BLaER1 (cell line): ENCODE results near the gene COL4A6.

Source experiments
- H3K27ac ChIP-seq: shearing (Covaris generic); formaldehyde crosslinking; 2 replicates; pipeline ENCODE4 v1.8.1; 2022
- H3K27me3 ChIP-seq: shearing (Covaris generic); formaldehyde crosslinking; 2 replicates; pipeline ENCODE4 v1.8.1; 2022
- H3K36me3 ChIP-seq: shearing (Covaris generic); formaldehyde crosslinking; 2 replicates; pipeline ENCODE4 v1.8.1; 2022
- H3K4me1 ChIP-seq: shearing (Covaris generic); formaldehyde crosslinking; 2 replicates; pipeline ENCODE4 v1.8.1; 2022
- H3K4me2 ChIP-seq: shearing (Covaris generic); formaldehyde crosslinking; 2 replicates; pipeline ENCODE4 v1.8.1; 2022
- H3K4me3 ChIP-seq: shearing (Covaris generic); formaldehyde crosslinking; 2 replicates; pipeline ENCODE4 v1.8.1; 2022
- H3K9ac ChIP-seq: shearing (Covaris generic); formaldehyde crosslinking; 2 replicates; pipeline ENCODE4 v1.8.1; 2022
- H3K9me3 ChIP-seq: shearing (Covaris generic); formaldehyde crosslinking; 2 replicates; pipeline ENCODE4 v1.8.1; 2022
- H4K20me1 ChIP-seq: shearing (Covaris generic); formaldehyde crosslinking; 2 replicates; pipeline ENCODE4 v1.8.1; 2022
- Cebpa-rat ChIP-seq: shearing (Covaris generic); IDR thresholded peaks from 2 replicates; pipeline ENCODE4 v1.8.1; 2022

COL4A6 gene

DNA sequence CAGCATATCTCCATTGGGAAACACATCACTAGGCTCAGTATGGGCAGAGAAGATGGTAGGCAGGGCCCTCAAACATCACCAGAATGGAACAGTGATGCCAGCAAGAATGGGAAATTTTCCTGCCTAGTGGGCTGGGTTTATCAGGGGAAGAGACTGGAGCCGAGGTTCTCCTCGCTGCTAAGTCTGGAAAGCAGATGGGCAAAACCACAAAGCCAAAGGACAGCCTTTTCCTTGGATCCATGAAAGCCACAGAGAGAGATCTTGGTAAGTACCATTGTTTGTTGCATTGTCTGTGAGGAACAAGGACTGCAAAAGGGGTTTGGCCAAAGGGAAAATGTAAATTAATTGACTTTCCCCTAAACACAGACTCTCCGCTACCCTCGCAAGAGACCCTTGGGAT is 266.6 kb downstream of the COL4A6 start:
- H3K4me2 ChIP-seq = no peak overlapping the region

DNA sequence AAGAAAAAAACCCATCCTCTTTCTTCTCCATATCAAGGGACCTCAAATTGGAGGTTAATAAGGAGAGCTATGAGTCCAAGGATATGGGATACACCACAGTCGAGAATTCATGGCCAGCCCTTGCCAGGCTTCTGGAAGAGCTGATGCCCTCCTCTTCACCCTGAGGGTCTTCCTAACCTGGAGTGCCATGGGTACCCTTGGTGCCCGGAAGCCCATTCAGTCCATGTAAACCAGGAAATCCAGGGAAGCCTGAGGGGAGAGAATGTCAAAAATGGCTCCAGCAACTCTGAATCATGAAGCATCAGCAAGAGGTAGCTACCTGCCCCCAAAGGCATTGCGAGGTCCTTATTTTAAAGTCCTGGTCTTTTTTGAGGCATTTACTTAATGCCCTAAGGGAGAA is 268.5 kb downstream of the COL4A6 start:
- no peak for TF ChIP-seq Cebpa-rat

More for the DNA sequence above, 266.6 kb downstream of the COL4A6 start:
- Histone ChIP-seq H3K27ac (no peak overlapping the region), H3K36me3 (no peaks in the 10 kb centered on the region), H3K4me1 (no peaks in the 10 kb centered on the region), H4K20me1 (no peaks in the 10 kb centered on the region), H3K4me3 (no peak overlapping the region), H3K9me3 (no peaks in the 10 kb centered on the region), H3K9ac (no peak overlapping the region), H3K27me3 (peaks cover 92% of the 10 kb centered on the region)
- no peak for TF ChIP-seq Cebpa-rat

DNA sequence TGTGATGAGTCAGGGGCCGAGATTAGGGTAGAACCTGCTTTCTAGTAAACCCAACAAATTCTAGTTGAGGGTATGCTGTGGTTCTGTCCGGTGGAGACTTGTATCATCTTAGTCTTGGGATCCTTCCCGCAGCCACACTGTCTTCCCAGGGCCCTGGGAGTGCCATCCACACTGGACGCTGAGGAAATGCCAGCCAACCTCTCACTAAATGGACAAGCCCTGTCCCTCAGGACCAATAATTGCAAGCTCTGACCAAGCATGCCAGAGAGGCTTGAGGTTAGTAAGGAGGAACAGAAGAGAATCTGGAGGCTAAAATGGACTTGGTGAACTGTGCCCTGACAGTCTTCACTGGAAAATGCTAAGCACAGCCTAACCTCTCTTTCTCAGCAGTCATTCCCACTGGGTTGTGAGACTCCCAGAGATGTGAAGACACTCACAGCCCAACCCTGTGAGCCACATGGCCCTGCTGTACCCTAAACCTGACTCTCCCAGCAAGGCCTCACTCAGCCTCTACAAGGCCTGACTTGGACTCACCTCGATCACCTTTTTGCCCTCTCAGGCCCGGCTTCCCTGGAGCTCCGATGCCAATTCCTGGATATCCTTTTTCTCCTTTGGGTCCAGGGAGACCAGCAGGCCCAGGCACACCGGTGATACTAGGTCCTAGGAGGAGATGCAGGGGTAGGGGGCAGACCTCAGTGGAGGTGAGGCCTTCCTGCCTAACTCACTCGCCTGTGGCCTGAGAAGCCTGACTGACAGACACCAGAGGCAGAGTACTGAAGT is 269.1 kb downstream of the COL4A6 start:
- H3K27me3 ChIP-seq = peaks cover 86% of the 10 kb centered on the region
- H3K36me3 ChIP-seq = no peaks in the 10 kb centered on the region
- H3K9me3 ChIP-seq = no peaks in the 10 kb centered on the region
- no peak overlapping the region for H3K4me3 ChIP-seq
- H3K4me1 ChIP-seq = no peaks in the 10 kb centered on the region
- TF ChIP-seq Cebpa-rat = no peak
- no peak overlapping the region for H3K27ac ChIP-seq
- no peak overlapping the region for H3K9ac ChIP-seq
- no peaks in the 10 kb centered on the region for H4K20me1 ChIP-seq
- H3K4me2 ChIP-seq = no peak overlapping the region

More for the DNA sequence above, 268.5 kb downstream of the COL4A6 start:
- no peaks in the 10 kb centered on the region for H3K36me3 ChIP-seq
- peaks cover 90% of the 10 kb centered on the region for H3K27me3 ChIP-seq
- H3K9ac ChIP-seq = no peak overlapping the region
- no peak overlapping the region for H3K27ac ChIP-seq
- no peaks in the 10 kb centered on the region for H3K4me1 ChIP-seq
- H3K4me2 ChIP-seq = no peak overlapping the region
- H3K9me3 ChIP-seq = no peaks in the 10 kb centered on the region
- no peaks in the 10 kb centered on the region for H4K20me1 ChIP-seq
- H3K4me3 ChIP-seq = no peak overlapping the region

DNA sequence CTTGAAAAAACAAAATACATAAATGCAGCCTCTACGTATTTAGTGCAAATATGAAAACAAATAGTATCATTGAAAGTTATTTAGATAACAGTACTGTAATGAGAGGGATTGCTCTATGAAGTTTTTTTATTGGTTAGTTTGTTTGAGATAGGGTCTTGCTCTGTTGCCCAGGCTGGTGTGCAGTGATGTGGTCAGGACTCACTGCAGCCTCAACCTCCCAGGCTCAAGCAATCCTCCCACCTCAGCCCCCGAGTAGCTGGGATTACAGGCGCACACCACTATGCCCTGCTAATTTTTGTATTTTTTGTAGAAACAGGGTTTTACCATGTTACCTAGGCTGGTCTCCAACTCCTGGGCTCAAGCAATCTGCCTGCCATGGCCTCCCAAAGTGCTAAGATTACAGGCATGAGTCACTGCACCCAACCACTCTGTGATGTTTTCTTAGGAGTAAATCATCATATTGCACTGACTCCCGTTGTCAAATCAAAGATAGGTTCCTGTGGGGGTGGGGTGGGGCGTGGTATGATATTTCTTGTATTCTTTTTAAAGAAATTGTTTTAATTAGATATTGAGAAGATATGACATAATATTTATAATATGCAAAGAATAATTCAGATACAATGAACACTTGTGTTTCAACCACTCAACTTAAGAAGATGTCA is 270.9 kb downstream of the COL4A6 start:
- no peak for TF ChIP-seq Cebpa-rat
- no peak overlapping the region for H3K4me2 ChIP-seq
- H3K27ac ChIP-seq = no peak overlapping the region
- H4K20me1 ChIP-seq = no peaks in the 10 kb centered on the region
- H3K27me3 ChIP-seq = peaks cover 86% of the 10 kb centered on the region
- H3K9ac ChIP-seq = no peak overlapping the region
- H3K36me3 ChIP-seq = no peaks in the 10 kb centered on the region
- no peak overlapping the region for H3K4me3 ChIP-seq
- no peaks in the 10 kb centered on the region for H3K4me1 ChIP-seq
- H3K9me3 ChIP-seq = no peaks in the 10 kb centered on the region

DNA sequence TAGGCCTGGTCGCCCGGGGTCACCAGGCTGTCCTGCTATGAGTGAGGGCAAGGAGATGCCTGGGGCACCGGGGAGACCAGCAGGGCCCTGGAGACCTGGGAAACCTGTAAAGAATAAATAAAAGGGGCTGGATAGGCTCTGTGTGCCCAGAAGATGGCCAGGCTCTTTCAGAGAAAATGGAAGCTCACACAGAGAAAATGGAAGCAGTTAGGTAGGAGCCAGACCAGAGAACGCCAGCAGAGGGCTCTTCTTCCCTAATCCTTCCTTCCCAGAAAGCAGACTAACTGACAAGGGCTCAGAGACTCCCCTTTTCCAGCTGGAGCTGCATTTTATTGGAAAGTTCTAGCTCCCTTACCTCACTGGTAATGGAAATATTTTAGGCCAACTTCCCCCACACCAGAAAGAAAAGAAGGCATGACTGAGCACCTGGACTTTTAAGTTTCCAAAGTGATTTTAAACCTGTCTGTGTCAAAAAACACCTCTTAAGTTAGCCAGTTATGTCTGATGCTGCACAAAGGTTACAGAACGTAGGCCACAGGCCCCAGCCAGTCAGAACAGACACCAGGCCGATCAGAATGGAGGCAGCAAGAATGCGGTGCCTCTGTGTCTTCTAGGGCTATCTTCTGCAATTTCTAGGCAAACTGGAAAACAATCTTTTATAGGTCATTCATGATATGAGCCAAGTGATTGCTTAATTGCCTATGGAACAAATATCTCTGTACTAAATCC is 272.7 kb downstream of the COL4A6 start:
- Histone ChIP-seq H4K20me1 (peaks cover 6% of the 10 kb centered on the region; the same call in 1 of the 2 replicates), H3K27me3 (peaks cover 86% of the 10 kb centered on the region)

DNA sequence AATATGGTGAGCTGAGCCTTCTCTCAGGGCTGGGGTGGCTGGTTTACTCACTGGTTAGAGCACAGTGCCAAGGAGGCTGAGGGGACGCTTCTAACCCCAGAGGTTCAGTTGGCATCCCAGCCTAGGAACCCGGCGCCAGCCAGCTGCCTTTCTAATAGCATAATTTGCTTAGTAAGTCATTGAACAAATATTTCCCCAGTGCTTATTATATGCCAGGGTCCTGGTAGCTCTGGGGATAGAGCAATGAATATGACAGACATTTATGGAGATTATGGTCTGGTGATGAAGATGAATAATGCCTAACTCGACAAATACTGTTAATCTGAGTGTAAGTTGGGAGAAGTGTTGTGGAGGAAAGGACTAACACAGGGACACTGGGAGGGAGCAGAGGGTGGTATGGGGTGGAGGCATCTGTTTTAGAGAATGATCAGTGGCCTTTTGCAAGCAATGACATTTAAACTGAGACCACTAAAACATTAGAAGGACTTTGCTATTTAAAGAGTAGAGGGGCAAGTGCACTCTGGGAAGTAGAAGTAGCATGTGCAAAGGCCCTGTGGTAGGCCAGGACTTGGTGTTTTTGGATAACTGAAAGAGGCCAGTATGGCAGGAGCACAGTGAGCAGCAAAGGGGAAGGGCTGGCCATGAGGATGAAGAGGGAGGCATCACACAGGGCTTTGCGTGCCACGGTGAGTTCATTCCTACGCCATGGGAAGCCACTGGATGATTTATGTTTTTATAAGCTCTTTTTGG is 274.7 kb downstream of the COL4A6 start:
- no peaks in the 10 kb centered on the region for H3K9me3 ChIP-seq
- H3K27ac ChIP-seq = no peak overlapping the region
- no peak for TF ChIP-seq Cebpa-rat
- peaks cover 6% of the 10 kb centered on the region; the same call in 1 of the 2 replicates for H4K20me1 ChIP-seq
- H3K4me3 ChIP-seq = no peak overlapping the region
- H3K27me3 ChIP-seq = peaks cover 86% of the 10 kb centered on the region
- H3K9ac ChIP-seq = no peak overlapping the region
- no peaks in the 10 kb centered on the region for H3K4me1 ChIP-seq
- no peak overlapping the region for H3K4me2 ChIP-seq
- no peaks in the 10 kb centered on the region for H3K36me3 ChIP-seq

More for the DNA sequence above, 272.7 kb downstream of the COL4A6 start:
- Histone ChIP-seq H3K4me2 (no peak overlapping the region), H3K4me1 (no peaks in the 10 kb centered on the region), H3K9me3 (no peaks in the 10 kb centered on the region), H3K36me3 (no peaks in the 10 kb centered on the region), H3K9ac (no peak overlapping the region), H3K4me3 (no peak overlapping the region), H3K27ac (no peak overlapping the region)
- no peak for TF ChIP-seq Cebpa-rat

DNA sequence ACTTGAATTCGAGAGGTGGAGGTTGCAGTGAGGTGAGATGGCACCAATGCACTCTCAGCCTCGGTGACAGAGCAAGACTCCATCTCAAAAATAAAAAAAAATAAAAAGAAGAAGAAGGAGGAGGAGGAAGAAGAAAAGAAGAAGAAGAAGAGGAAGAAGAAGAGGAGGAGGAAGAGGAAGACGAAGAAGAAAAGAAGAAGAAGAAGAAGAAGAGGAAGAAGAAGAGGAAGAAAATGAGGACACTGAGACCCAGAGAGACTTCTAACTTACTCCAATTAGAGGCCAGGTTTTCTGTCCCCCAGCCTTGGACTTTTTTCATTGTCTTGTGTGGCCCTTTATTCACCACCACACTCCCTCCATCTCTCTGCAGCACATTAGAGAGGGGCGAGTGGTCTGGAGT is 276.0 kb downstream of the COL4A6 start:
- no peak overlapping the region for H3K27ac ChIP-seq
- H3K4me1 ChIP-seq = no peaks in the 10 kb centered on the region
- H3K4me3 ChIP-seq = no peak overlapping the region
- H4K20me1 ChIP-seq = peaks cover 6% of the 10 kb centered on the region; the same call in 1 of the 2 replicates
- no peak overlapping the region for H3K9ac ChIP-seq
- no peak overlapping the region for H3K4me2 ChIP-seq
- H3K27me3 ChIP-seq = peaks cover 86% of the 10 kb centered on the region
- TF ChIP-seq Cebpa-rat = no peak
- H3K36me3 ChIP-seq = no peaks in the 10 kb centered on the region
- H3K9me3 ChIP-seq = no peaks in the 10 kb centered on the region

DNA sequence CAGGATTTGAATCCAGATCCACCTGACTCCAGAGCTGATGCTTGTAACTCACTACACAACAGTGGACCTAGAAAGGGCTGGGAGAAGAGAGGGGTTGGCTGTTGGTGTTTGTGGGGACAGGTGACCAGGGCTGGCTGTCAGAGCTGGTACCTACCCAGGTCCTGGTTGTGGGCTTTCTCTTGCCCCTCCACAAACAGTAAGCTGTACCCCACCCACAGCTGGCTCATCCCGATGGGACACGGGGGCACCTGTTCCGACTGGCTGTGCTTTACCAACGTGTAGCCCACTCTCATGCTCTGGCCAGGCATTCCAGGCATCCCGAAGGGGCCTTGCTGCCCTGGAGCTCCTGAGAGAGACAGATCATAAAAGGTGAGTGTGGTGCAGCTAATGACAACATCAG is 277.9 kb downstream of the COL4A6 start:
- no peaks in the 10 kb centered on the region for H3K9me3 ChIP-seq
- H3K27ac ChIP-seq = no peak overlapping the region
- H3K36me3 ChIP-seq = no peaks in the 10 kb centered on the region
- no peak for TF ChIP-seq Cebpa-rat
- no peaks in the 10 kb centered on the region for H3K4me1 ChIP-seq
- H4K20me1 ChIP-seq = peaks cover 6% of the 10 kb centered on the region; the same call in 1 of the 2 replicates
- no peak overlapping the region for H3K9ac ChIP-seq
- H3K27me3 ChIP-seq = peaks cover 93% of the 10 kb centered on the region
- no peak overlapping the region for H3K4me3 ChIP-seq
- no peak overlapping the region for H3K4me2 ChIP-seq

DNA sequence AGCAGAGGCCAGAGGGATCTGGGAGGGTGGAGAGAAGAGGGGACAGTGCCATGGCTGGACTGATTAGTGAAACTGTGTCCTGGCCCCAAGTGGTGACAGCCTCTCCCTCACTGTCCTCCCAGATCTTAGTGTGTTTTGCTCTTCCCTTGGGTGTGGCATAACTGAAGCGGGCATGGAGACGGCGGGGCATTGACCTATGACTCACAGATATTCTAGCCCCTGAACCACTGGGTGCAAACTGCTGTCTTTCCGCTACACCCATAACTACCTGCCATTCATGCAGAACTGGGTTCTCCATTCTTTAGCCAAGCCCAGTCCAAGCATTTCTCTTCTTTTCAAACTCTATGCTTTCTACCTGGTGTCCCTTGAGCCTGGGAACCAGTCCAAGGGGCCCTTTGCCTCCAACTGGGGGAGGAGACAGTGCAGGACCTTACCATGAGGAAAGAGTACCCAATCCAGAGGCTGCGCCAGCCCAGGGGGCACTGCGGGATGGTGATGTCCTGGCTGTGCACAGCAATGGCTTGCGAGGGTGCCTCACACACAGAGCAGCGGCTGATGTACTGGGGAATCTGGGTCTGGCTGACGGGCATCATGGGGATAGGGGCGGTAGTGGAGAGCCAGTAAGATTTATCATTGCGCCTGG is 279.1 kb downstream of the COL4A6 start:
- TF ChIP-seq Cebpa-rat = no peak
- Histone ChIP-seq H3K27me3 (peaks cover 94% of the 10 kb centered on the region), H3K9me3 (no peaks in the 10 kb centered on the region), H3K36me3 (no peaks in the 10 kb centered on the region), H3K9ac (no peak overlapping the region), H3K4me1 (no peaks in the 10 kb centered on the region), H4K20me1 (peaks cover 6% of the 10 kb centered on the region; the same call in 1 of the 2 replicates), H3K4me2 (no peak overlapping the region), H3K4me3 (no peak overlapping the region), H3K27ac (no peak overlapping the region)
